ENCODE measurements around the gene KRT15. TPM values are rescaled to one million over a fixed set of nuclear protein-coding genes. Genes with fewer than 3 reads are reported as not detected.
"Not testable (repeated sequence)": the region's sequence is repeated elsewhere in the genome, so short reads cannot be mapped to it uniquely, and the experiment has no call there.

Gene KRT15
- polyA plus RNA-seq, 1 donor: 3.2 TPM

- not testable (repeated sequence) for DNase-seq
Measured at GRCh38 chr17:41542786-41543185, 24.1 kb upstream of the KRT15 start.

GRCh38 chr17:41542357-41542756 lies 23.7 kb upstream of the KRT15 start:
- no peak for DNase-seq

GRCh38 chr17:41540921-41541625 lies 22.4 kb upstream of the KRT15 start:
- no peak for DNase-seq

GRCh38 chr17:41539979-41540701 lies 21.4 kb upstream of the KRT15 start:
- DNase-seq: no peak

GRCh38 chr17:41539071-41539492 lies 20.4 kb upstream of the KRT15 start:
- no peak for DNase-seq

- no peak for DNase-seq
Measured at GRCh38 chr17:41538565-41538991, 19.9 kb upstream of the KRT15 start.

- DNase-seq: no peak
Measured at GRCh38 chr17:41537990-41538389, 19.3 kb upstream of the KRT15 start.

GRCh38 chr17:41537614-41537954 lies 18.9 kb upstream of the KRT15 start:
- DNase-seq: no peak

- DNase-seq: no peak
Measured at GRCh38 chr17:41536741-41537613, 18.3 kb upstream of the KRT15 start.

GRCh38 chr17:41535764-41536481 lies 17.2 kb upstream of the KRT15 start:
- DNase-seq: no peak

GRCh38 chr17:41534899-41535546 lies 16.3 kb upstream of the KRT15 start:
- DNase-seq: no peak

- DNase-seq: no peak
Measured at GRCh38 chr17:41533613-41534012, 14.9 kb upstream of the KRT15 start.

- no peak for DNase-seq
Measured at GRCh38 chr17:41532947-41533570, 14.4 kb upstream of the KRT15 start.

GRCh38 chr17:41531993-41532392 lies 13.3 kb upstream of the KRT15 start:
- no peak for DNase-seq

- no peak for DNase-seq
Measured at GRCh38 chr17:41530062-41531048, 11.7 kb upstream of the KRT15 start.

GRCh38 chr17:41529491-41529915 lies 10.8 kb upstream of the KRT15 start:
- DNase-seq: no peak

GRCh38 chr17:41528959-41529353 lies 10.3 kb upstream of the KRT15 start:
- no peak for DNase-seq

GRCh38 chr17:41527063-41528023 lies 8.7 kb upstream of the KRT15 start:
- no peak for DNase-seq

GRCh38 chr17:41524261-41524660 lies 5.6 kb upstream of the KRT15 start:
- DNase-seq: no peak
